Vagina (tissue), 2 donors: ENCODE data around the gene HSD17B14.

Source experiments
- POLR2A ChIP-seq, 2 donors: fragments of 450-650 bp; IDR thresholded peaks; one replicate each; pipeline ENCODE4 v1.6.1; 2017; ENCODE audit warnings: antibody characterized with exemption in 2 of 2, mild to moderate bottlenecking in 2 of 2, moderate library complexity in 2 of 2
- POLR2AphosphoS5 ChIP-seq, 2 donors: sonication (generic); formaldehyde crosslinking; IDR thresholded peaks; one replicate each; pipeline ENCODE4 v1.9.0; 2017; ENCODE audit warnings: antibody characterized with exemption in 2 of 2, mild to moderate bottlenecking in 2 of 2, low read depth in 1 of 2; ENCODE audit not compliant: insufficient read depth in 1 of 2
- TF ChIP-seq, protein P1 (sequence below), 3 experiments: fragments of 450-650 bp in 2 of 3; fragments of 200-600 bp in 1 of 3; sonication (generic) in 1 of 3; IDR thresholded peaks; one replicate each; pipeline ENCODE4 v1.5.1; 2017 to 2019; ENCODE audit warnings: antibody characterized with exemption in 3 of 3, mild to moderate bottlenecking in 2 of 3, moderate library complexity in 2 of 3

DNA sequence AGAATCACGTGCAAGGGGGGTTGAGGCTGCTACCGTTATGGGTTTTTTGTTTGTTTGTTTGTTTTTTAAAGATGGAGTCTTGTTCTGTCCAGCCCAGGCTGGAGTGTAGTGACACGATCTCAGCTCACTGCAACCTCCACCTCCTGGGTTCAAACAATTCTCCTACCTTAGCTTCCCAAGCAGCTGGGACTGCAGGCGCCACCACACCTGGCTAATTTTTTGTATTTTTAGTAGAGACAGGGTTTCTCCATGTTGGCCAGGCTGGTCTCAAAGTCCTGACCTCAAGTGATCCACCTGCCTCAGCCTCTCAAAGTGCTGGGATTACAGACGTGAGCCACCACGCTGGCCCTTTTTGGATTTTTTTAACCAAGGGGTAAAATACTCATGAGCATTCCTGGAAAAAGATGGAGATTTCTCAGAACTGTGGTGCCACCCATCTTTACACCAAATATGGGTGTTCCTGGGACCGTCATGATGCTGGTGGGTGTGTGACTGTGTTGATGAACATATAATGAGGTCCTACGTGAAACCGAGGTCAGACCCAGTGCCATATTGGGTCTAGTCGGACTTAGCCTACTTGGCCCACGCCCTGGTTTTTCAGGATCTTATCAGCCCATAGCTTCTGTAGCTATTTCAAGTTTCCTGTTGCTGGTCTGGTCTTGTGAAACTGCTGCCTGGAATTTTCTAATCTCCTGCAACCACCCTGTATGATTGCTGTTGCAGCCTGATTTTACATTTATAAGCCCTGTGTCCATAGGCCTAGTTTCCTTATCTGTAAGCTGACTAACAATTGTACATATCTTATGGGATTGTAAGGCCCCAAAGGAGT is 42.1 kb upstream of the HSD17B14 start:
- TF ChIP-seq, protein P1, sequence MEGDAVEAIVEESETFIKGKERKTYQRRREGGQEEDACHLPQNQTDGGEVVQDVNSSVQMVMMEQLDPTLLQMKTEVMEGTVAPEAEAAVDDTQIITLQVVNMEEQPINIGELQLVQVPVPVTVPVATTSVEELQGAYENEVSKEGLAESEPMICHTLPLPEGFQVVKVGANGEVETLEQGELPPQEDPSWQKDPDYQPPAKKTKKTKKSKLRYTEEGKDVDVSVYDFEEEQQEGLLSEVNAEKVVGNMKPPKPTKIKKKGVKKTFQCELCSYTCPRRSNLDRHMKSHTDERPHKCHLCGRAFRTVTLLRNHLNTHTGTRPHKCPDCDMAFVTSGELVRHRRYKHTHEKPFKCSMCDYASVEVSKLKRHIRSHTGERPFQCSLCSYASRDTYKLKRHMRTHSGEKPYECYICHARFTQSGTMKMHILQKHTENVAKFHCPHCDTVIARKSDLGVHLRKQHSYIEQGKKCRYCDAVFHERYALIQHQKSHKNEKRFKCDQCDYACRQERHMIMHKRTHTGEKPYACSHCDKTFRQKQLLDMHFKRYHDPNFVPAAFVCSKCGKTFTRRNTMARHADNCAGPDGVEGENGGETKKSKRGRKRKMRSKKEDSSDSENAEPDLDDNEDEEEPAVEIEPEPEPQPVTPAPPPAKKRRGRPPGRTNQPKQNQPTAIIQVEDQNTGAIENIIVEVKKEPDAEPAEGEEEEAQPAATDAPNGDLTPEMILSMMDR (IDR thresholded peaks at IDR 0.05) = no peak
- TF ChIP-seq POLR2A (IDR thresholded peaks at IDR 0.05) = no peak
- TF ChIP-seq POLR2AphosphoS5 (IDR thresholded peaks at IDR 0.05; ENCODE audit: insufficient read depth in 1 of 2, low read depth in 1 of 2) = no peak
